Non-pigmented ciliary epithelial cell (primary cell): ENCODE results near the gene CHAF1A.

Experiments
- DNase-seq: peaks from one replicate; pipeline ENCODE4 v3.0.0-alpha.2; 2010; ENCODE audit warnings: low read depth

CHAF1A gene, protein sequence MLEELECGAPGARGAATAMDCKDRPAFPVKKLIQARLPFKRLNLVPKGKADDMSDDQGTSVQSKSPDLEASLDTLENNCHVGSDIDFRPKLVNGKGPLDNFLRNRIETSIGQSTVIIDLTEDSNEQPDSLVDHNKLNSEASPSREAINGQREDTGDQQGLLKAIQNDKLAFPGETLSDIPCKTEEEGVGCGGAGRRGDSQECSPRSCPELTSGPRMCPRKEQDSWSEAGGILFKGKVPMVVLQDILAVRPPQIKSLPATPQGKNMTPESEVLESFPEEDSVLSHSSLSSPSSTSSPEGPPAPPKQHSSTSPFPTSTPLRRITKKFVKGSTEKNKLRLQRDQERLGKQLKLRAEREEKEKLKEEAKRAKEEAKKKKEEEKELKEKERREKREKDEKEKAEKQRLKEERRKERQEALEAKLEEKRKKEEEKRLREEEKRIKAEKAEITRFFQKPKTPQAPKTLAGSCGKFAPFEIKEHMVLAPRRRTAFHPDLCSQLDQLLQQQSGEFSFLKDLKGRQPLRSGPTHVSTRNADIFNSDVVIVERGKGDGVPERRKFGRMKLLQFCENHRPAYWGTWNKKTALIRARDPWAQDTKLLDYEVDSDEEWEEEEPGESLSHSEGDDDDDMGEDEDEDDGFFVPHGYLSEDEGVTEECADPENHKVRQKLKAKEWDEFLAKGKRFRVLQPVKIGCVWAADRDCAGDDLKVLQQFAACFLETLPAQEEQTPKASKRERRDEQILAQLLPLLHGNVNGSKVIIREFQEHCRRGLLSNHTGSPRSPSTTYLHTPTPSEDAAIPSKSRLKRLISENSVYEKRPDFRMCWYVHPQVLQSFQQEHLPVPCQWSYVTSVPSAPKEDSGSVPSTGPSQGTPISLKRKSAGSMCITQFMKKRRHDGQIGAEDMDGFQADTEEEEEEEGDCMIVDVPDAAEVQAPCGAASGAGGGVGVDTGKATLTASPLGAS

GRCh38 chr19:4402171-4403004 lies at the start of gene CHAF1A:
Gene CHAF1A, plus strand, starts transcription at chr19:4402640. Its CDS starts 123 bp downstream, at chr19:4402763.
- DNase-seq: peak; percentile 100

DNA sequence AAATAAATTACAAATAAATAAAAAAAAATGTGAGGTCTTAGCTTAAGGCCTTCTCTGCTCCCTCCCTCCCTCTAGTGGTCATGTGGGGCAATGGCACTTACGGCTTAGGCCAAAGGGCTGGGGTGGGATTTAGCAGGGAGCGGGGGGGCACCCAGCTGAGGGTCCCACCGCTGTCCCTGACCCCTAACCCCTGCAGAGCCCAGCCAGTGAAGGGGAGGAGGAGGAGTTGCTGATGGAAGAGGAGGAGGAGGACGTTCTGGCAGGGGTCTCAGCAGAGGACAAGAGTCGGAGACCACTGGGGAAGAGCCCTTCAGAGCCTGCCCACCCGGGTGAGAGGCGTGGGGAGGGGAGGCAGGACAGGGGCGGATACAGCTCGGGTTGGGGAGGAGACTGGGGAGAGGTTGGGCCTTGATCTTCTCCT lies 49.7 kb upstream of the CHAF1A start:
- no peak for DNase-seq

DNA sequence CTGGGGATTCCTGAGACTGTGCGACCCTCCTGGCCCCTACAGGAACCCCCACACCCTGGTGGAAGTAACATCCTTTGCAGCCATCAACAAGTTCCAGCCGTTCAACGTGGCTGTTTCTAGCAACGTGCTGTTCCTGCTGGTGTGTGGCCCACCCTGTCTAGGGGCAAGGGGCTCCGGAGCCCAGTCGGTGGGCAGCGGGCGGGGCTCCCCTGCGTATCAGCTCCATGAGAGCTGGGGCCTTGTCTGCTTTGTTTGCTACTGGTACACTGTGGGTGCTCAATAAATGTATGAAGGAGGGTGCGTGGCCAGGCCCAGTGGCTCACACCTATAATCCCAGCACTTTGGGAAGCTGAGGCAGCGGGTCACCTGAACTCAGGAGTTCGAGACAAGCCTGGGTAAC lies 48.2 kb upstream of the CHAF1A start:
- no peak for DNase-seq

GRCh38 chr19:4354897-4355296 lies 47.5 kb upstream of the CHAF1A start:
- no peak for DNase-seq

- no peak for DNase-seq
These were observed 45.2 kb upstream of the CHAF1A start for GRCh38 chr19:4357095-4357797.

GRCh38 chr19:4357921-4358326 lies 44.5 kb upstream of the CHAF1A start:
- no peak for DNase-seq

DNA sequence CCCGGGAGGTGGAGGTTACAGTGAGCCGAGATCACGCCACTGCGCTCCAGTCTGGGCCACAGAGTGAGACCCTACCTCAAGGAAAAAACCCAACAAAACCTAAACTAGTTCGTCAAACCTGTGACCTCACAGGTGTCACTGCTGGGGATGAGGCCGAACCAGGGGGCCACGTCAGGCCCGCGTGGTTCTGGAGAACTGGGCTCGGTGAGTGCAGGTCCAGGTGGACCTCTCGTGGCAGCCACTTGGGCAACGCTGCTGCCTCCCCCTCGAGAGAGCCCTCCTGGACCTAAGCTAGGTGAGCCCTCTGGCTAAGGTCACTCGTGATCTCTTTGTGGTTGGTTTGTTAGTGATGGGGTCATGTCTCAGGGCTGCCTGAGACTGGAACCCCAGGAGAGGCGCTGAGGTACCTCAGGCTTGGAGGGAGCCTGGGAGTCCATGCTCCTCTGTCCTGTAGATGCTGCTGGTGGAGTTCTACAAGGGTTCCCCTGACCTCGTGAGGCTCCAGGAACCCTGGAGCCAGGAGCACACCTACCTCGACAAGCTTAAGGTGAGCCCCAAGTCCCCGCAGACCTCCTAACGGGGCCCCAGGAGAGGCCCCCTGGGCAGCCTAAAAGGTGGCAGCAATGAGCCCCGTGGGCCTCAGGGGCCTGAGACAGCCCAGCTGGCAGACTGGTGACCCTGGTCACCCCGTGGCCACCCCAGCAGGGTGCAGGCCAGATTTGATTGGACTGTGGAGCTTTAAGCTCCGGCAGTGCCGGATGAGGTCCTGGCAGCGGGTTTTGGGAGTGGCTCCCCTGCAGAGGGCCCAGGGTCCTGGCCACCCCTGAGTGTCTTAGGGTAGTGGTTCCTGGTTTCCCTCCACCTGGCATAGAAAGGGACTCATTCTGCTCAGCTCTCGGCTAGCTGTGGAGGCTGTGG lies 43.5 kb upstream of the CHAF1A start:
- no peak for DNase-seq

DNA sequence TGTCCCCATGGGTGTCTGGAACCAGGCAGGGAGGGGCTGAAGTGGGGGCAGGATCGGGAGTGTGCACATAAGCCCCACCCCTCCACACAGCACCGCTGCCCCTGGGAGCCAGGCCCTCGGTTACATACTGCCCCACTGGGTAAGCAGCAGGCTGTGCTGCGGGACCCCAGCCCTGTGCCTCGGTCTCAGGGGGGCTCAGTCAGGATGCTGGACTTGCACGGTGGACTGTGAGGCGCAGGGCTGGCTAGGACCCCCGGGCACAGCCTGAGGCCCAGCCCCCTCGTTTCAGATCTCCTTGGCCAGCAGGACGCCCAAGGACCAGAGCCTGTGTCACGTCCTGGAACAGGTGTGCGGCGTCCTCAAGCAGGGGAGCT lies 42.8 kb upstream of the CHAF1A start:
- DNase-seq: no peak

GRCh38 chr19:4360081-4360569 lies 42.3 kb upstream of the CHAF1A start:
- DNase-seq: no peak

DNA sequence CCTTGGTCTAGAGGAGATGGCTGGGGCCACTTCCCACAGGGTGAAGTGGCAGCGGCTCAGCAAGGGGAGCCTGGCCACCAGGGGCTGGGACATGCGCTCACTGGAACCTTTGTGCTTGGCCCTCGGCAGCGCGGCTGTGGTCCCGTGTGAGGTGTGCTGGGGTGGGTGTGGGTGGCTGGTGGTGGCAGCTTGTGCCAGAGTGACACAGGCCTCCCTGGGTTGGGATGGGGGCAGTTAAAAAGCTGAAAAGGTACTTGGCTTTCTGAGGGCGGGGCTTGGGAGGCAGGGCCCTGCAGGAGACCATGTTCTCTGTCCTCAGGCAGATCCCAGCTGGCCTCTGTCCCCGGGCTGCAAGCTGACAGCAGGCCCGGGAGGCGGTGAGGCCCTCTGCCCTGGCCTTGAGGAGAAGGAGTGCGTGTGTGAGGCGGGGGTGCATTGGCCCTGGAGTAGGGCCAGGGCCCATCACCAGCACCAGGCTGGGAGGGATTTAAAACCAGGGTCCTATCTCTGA lies 41.7 kb upstream of the CHAF1A start:
- DNase-seq: no peak

GRCh38 chr19:4361152-4362046 lies 41.0 kb upstream of the CHAF1A start:
- DNase-seq: no peak

DNA sequence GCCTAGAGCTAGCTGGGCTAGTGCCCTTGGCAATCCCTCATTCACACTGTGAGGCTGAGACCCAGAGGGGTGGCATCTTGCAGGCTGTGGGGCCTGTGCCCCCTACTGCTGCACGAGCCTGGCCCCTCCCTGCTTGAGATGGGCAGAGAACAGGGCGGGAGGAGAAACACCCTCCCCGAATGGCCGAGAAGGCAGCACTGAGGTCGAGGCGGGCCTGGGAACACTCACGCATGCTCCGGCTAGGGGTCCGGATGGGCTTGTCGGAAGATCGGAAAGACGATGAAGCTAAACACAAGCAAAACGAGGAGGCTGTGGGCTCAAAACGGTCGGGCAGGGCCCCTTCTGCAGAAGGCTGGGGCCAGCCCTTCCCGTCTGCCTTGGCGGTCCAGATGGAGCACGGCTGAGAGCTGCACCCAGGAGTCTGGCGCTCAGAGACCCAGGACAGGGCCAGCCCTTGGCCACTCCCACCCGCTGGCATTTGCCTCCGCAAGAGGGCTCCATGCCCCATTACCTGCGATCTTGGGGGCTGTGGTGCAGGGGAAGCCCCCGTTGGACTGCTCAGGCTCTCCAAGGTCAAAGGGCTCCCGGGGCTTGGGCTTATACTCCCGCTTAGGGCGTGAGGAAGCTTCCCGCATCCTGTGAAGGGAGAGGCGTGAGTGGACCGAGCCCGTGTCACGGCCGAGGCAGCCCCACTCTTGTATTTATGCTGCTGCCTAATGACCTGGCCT lies 40.2 kb upstream of the CHAF1A start:
- no peak for DNase-seq

GRCh38 chr19:4362831-4363545 lies 39.5 kb upstream of the CHAF1A start:
- no peak for DNase-seq

GRCh38 chr19:4363571-4364304 lies 38.7 kb upstream of the CHAF1A start:
- no peak for DNase-seq

DNA sequence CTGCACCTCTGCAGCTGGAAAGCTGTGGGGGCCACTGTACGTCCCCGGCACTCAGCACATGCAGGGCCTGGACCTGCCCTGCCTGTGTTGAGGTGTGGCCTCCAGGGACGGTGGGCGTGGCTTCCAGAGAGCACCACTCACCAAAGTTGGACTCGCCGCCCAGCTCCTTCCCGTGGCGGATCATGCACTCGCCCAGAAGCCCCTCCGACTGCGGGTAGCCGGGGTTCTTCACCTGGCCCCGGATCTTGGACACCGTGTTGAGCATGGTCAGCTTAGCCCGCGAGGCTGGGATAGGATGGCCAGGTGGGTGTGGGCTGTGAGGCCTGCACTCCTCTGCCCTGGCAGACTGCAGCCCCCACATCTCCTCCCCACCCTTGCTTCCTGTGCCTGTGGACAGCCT lies 37.1 kb upstream of the CHAF1A start:
- no peak for DNase-seq

DNA sequence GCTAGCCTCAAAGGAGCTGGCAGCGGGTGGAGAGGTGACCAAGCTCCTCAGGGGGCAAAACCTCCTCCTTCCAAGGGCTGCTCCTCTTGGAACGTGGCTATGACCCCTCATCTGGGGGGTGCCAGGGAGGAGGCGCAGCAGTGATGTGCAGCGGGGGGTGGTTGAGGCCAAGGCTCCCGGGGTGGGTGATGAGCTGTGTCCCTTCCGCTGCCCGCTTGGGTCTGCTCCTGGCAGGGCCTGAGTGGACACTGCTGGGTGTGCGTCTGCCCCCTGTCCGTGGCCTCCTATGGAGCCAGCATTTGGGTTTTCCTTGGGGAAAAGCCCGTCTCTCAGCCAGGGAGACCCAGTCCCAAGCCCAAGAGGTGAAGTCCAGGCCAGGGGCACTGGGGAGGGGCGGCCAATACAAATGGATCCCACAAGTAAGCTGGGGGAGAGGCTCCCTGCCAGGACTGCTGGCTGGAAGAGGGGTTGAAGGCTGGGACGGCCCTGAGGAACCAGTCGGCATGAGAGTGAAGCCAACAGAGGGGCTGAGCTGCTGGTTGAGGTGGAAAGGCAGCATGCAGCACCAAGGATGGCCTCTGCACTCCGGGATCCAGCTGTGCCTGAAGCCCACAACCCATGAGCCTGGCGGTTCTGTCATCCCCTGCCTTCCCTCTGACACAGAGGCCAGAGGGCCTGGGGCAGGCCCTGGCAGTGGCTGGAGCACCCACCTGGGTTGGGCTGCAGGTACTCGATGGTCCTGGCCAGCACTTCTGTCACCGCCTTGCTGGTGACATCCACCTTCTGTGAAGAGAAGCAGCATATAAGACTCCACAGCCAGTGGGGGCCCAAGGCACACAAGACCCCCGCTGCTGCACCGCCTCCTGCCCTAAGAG lies 36.4 kb upstream of the CHAF1A start:
- no peak for DNase-seq
